HCT116 (cell line): Measurements from ENCODE around the gene SLC22A15. TPM values are rescaled to one million over a fixed set of nuclear protein-coding genes. Genes with fewer than 3 reads are reported as not detected.

Experiments
- ATAC-seq: fragments of 200-7000 bp; cut with Tn5 transposase; 2 replicates; pipeline ENCODE4 v1.9.1; 2020; ENCODE audit warnings: mild to moderate bottlenecking, moderate library complexity
- BruUV-seq: library from RNA; stranded (reverse); fragments of 400-500 nt; replicated peaks from 2 replicates; lab custom pipeline; 2021; lab: Mats Ljungman, UMichigan
- CTCF ChIA-PET: fragments of 300-600 bp; sonication (Branson Sonifier 250); formaldehyde crosslinking; loops from one replicate; lab custom pipeline; 2021; ENCODE audit warnings: antibody characterized with exemption; lab: Charles Lee
- POLR2A ChIA-PET: fragments of 300-600, 350-600 bp; sonication (Branson Sonifier 250); formaldehyde crosslinking; loops from one replicate; lab custom pipeline; 2021; ENCODE audit warnings: antibody characterized with exemption; lab: Charles Lee
- RAD21 ChIA-PET, 2 experiments: fragments of 300-600 bp; sonication (Branson Sonifier 250); formaldehyde crosslinking; loops; one replicate each; lab custom pipeline; 2023; ENCODE audit warnings: low total read pairs in 2 of 2; ENCODE audit not compliant: uncharacterized antibody in 2 of 2, unreplicated experiment in 2 of 2, low non-redundant PET in 1 of 2; lab: Charles Lee
- DNase-seq: peaks from one replicate; pipeline ENCODE4 v3.0.0-alpha.2; 2010; ENCODE audit warnings: low read depth, low spot score
- H2AFZ ChIP-seq: fragments of 200-600 bp; shearing (Covaris generic), sonication (generic); 2 replicates; pipeline ENCODE4 v1.6.1; 2017; ENCODE audit warnings: low read depth, mixed run types, mixed read lengths, antibody characterized with exemption, low read length; ENCODE audit not compliant: poor library complexity, severe bottlenecking
- H3K27ac ChIP-seq: 2 replicates; pipeline ENCODE4 v1.5.1; 2012; ENCODE audit warnings: low read depth, low read length
- H3K27me3 ChIP-seq: fragments of 200-600 bp; sonication (generic); 2 replicates; pipeline ENCODE4 v1.6.1; 2016; ENCODE audit warnings: mixed run types, low read length, mixed read lengths; ENCODE audit not compliant: insufficient read depth
- H3K36me3 ChIP-seq, 2 experiments: fragments of 200-500 bp in 1 of 2; fragments of 200-600 bp in 1 of 2; sonication (Bioruptor generic) in 1 of 2; sonication (generic) in 1 of 2; 2 replicates each; pipeline versions ENCODE4 v1.5.1 to v1.6.1; 2014 to 2016; ENCODE audit warnings: low read length in 2 of 2, inconsistent platforms in 1 of 2, mixed read lengths in 1 of 2, mixed run types in 1 of 2; ENCODE audit not compliant: insufficient read depth in 2 of 2, control insufficient read depth in 1 of 2
- H3K4me1 ChIP-seq, 2 experiments: fragments of 200-600 bp in 1 of 2; sonication (generic) in 1 of 2; 2 replicates each; pipeline versions ENCODE4 v1.5.1 to v1.6.1; 2012 to 2017; ENCODE audit warnings: low read length in 2 of 2, inconsistent platforms in 1 of 2, mild to moderate bottlenecking in 1 of 2, mixed read lengths in 1 of 2, mixed run types in 1 of 2, moderate library complexity in 1 of 2; ENCODE audit not compliant: insufficient read depth in 2 of 2, control insufficient read depth in 1 of 2
- H3K4me2 ChIP-seq: fragments of 200-600 bp; sonication (generic); 2 replicates; pipeline ENCODE4 v1.6.1; 2017; ENCODE audit warnings: mixed run types, low read length, mixed read lengths
- H3K4me3 ChIP-seq, 2 experiments: fragments of 200-600 bp in 1 of 2; sonication (generic) in 1 of 2; replicated peaks in 1 of 2; 2 replicates each; pipeline ENCODE4 v1.5.1; 2011 to 2016; ENCODE audit warnings: low read length in 2 of 2, control low read depth in 1 of 2, low read depth in 1 of 2, mild to moderate bottlenecking in 1 of 2, mixed read lengths in 1 of 2, mixed run types in 1 of 2
- H3K79me2 ChIP-seq: fragments of 200-600 bp; sonication (generic); 2 replicates; pipeline ENCODE4 v1.6.1; 2017; ENCODE audit warnings: mild to moderate bottlenecking, mixed run types, low read length, moderate library complexity, mixed read lengths; ENCODE audit not compliant: insufficient read depth
- H3K9ac ChIP-seq: fragments of 200-600 bp; sonication (generic); 2 replicates; pipeline ENCODE4 v1.6.1; 2016; ENCODE audit warnings: low read length, mixed read lengths
- H3K9me2 ChIP-seq: fragments of 200-600 bp; sonication (generic), shearing (Covaris generic); 2 replicates; pipeline ENCODE4 v1.6.1; 2017; ENCODE audit warnings: mixed run types, mild to moderate bottlenecking, moderate library complexity; ENCODE audit not compliant: insufficient read depth
- H3K9me3 ChIP-seq, 2 experiments: fragments of 200-500 bp in 1 of 2; fragments of 200-600 bp in 1 of 2; sonication (Bioruptor generic) in 1 of 2; sonication (generic) in 1 of 2; 2 replicates each; pipeline ENCODE4 v1.6.1; 2014 to 2017; ENCODE audit warnings: low read length in 2 of 2, mixed read lengths in 2 of 2, inconsistent platforms in 1 of 2, low read depth in 1 of 2, mild to moderate bottlenecking in 1 of 2, mixed run types in 1 of 2, moderate library complexity in 1 of 2; ENCODE audit not compliant: control insufficient read depth in 1 of 2, insufficient read depth in 1 of 2
- H4K20me1 ChIP-seq: fragments of 200-600 bp; sonication (generic), shearing (Covaris generic); 2 replicates; pipeline ENCODE4 v1.6.1; 2017; ENCODE audit warnings: mixed run types, mild to moderate bottlenecking, moderate library complexity; ENCODE audit not compliant: insufficient read depth
- ATF3 ChIP-seq: IDR thresholded peaks from 2 replicates; pipeline ENCODE4 v1.6.1; 2012
- ELF1 ChIP-seq: IDR thresholded peaks from 2 replicates; pipeline ENCODE4 v1.6.1; 2012; ENCODE audit warnings: low read depth, borderline replicate concordance
- EZH2 ChIP-seq: fragments of 200-600 bp; sonication (generic); IDR thresholded peaks from 2 replicates; pipeline ENCODE4 v1.6.1; 2017; ENCODE audit warnings: antibody characterized with exemption, mixed run types
- EZH2phosphoT487 ChIP-seq: fragments of 200-600 bp; IDR thresholded peaks from 2 replicates; pipeline ENCODE4 v1.6.1; 2018; ENCODE audit warnings: antibody characterized with exemption, borderline replicate concordance
- MAX ChIP-seq: IDR thresholded peaks from 2 replicates; pipeline ENCODE4 v1.6.1; 2012
- REST ChIP-seq: IDR thresholded peaks from 2 replicates; pipeline ENCODE4 v1.6.1; 2012; ENCODE audit warnings: low read depth
- SIN3A ChIP-seq: IDR thresholded peaks from 2 replicates; pipeline ENCODE4 v1.6.1; 2012; ENCODE audit warnings: low read depth
- SP1 ChIP-seq: IDR thresholded peaks from 2 replicates; pipeline ENCODE4 v1.6.1; 2012; ENCODE audit warnings: low read depth
- ZFX ChIP-seq: fragments of 450-650 bp; IDR thresholded peaks from 2 replicates; pipeline ENCODE4 v1.6.1; 2017
- ZNF274 ChIP-seq: fragments of 200-500 bp; sonication (Bioruptor generic); IDR thresholded peaks from 2 replicates; pipeline ENCODE4 v1.6.1; 2014; ENCODE audit warnings: mild to moderate bottlenecking, low read depth, low read length, inconsistent platforms
- intact Hi-C: fragments of 100-400 bp; cut with micrococcal nuclease; formaldehyde crosslinking; loops from 2 replicates; pipeline ENCODE4 v1.10.0; 2022
- total RNA-seq: library from RNA; stranded (reverse); gene quantifications from one replicate; pipeline ENCODE4 v1.2.1, GENCODE V29; 2021; ENCODE audit not compliant: unreplicated experiment

The SLC22A15 gene
- total RNA-seq, 1 experiment from 2014 or later, result 3.1 TPM

GRCh38 chr1:115958866-115959265 is 17.4 kb upstream of the SLC22A15 start:
- Histone ChIP-seq H3K4me3 (no peak overlapping the region), H2AFZ (no peak overlapping the region), H3K9me3 (no peaks in the 10 kb centered on the region), H3K4me1 (no peaks in the 10 kb centered on the region), H3K4me2 (no peak overlapping the region), H4K20me1 (no peaks in the 10 kb centered on the region), H3K9me2 (no peaks in the 10 kb centered on the region), H3K27ac (no peak overlapping the region), H3K9ac (no peak overlapping the region), H3K79me2 (no peaks in the 10 kb centered on the region), H3K27me3 (no peaks in the 10 kb centered on the region), H3K36me3 (no peaks in the 10 kb centered on the region)
- ChIA-PET RAD21 (no interaction called here), CTCF (no interaction called here), POLR2A (no interaction called here)
- intact Hi-C loops, result no loop called here
- BruUV-seq, result no TSS peak
- TF ChIP-seq SP1 (no peak), EZH2 (no peak), EZH2phosphoT487 (no peak), SIN3A (no peak), REST (no peak), ELF1 (no peak), MAX (no peak), ZFX (no peak), ATF3 (no peak), ZNF274 (no peak)
- DNase-seq (no peak), ATAC-seq (no peak)
